ENCODE data around the gene RAB31. TPM values are rescaled to one million over a fixed set of nuclear protein-coding genes. Genes with fewer than 3 reads are reported as not detected.

Gene RAB31
- total and polyA plus RNA-seq, 2 of the 13 experiments (the other 11 are each of a cell fraction or from before 2014, with no cell fraction given): 1.1 to 1.7 TPM

GRCh38 chr18:9849407-9850283 is 141.5 kb downstream of the RAB31 start:
- Histone ChIP-seq H3K27ac (ENCODE audit: extremely low read length, insufficient read depth, low read length) (no peak overlapping the region), H3K79me2 (ENCODE audit: insufficient read depth, low read length) (no peaks in the 10 kb centered on the region), H3K36me3 (replicated peaks in 1 of 2; ENCODE audit: control insufficient read depth in 1 of 2, insufficient read depth in 2 of 2, low read length in 2 of 2) (no peaks in the 10 kb centered on the region), H3K4me1 (ENCODE audit: insufficient read depth, low read length) (peaks cover 8% of the 10 kb centered on the region), H3K9me3 (ENCODE audit: low read length) (peaks cover 8% of the 10 kb centered on the region), H2AFZ (ENCODE audit: low read length) (no peak overlapping the region), H4K20me1 (ENCODE audit: insufficient read depth, low read length) (no peaks in the 10 kb centered on the region), H3K9ac (ENCODE audit: insufficient read depth, low read depth, low read length) (no peak overlapping the region), H3K4me2 (ENCODE audit: low read depth, low read length) (no peak overlapping the region), H3K4me3 (replicated peaks in 1 of 3; ENCODE audit: insufficient read depth in 1 of 3, low read depth in 2 of 3, low read length in 3 of 3) (no peak overlapping the region), H3K27me3 (ENCODE audit: control insufficient read depth in 1 of 2, insufficient read depth in 2 of 2, low read length in 2 of 2) (no peaks in the 10 kb centered on the region; a peak in 1 of 5 replicates)
- intact Hi-C loops (cut with micrococcal nuclease; ENCODE audit: unreplicated experiment) (no loop called here), in situ Hi-C loops (cut with HindIII; ENCODE audit: extremely low pct_ligation_motif_present, low pct_unique_long_range_greater_than_20kb) (no loop called here)
- WGBS (ENCODE audit: low lambda C conversion rate): 75% methylated on average over 18 of the region's 18 CpGs
- ChIA-PET CTCF (ENCODE audit: low intra/inter-chr PET ratio, low total read pairs) (no interaction called here), POLR2A (interaction anchor here (1.4 kb wide), 1 partner anchor 47 kb away, joined by 3 read pairs; no protein-coding TSS in a partner anchor)
- ATAC-seq: no peak
- no peak for DNase-seq (ENCODE audit: low spot score)
- FAIRE-seq: no peak
- no TSS peak for BruUV-seq (replicated peaks)
- TF ChIP-seq PAF1 (CRISPR knock-in tag; IDR thresholded peaks at IDR 0.05): no peak
- no peak for TF ChIP-seq ZNF660 (CRISPR knock-in tag; IDR thresholded peaks at IDR 0.05; ENCODE audit: borderline replicate concordance, low read depth)
- no peak for TF ChIP-seq DRAP1 (CRISPR knock-in tag; IDR thresholded peaks at IDR 0.05)
- TF ChIP-seq ZNF224 (CRISPR knock-in tag; IDR thresholded peaks at IDR 0.05): no peak
- TF ChIP-seq MEF2D (CRISPR knock-in tag; IDR thresholded peaks at IDR 0.05): no peak
- TF ChIP-seq ZC3H4 (CRISPR knock-in tag; IDR thresholded peaks at IDR 0.05; ENCODE audit: borderline replicate concordance): no peak
- no peak for TF ChIP-seq ATF5 (CRISPR knock-in tag; IDR thresholded peaks at IDR 0.05; ENCODE audit: low read depth)
- TF ChIP-seq ZNF282 (IDR thresholded peaks at IDR 0.05; ENCODE audit: partially characterized antibody): no peak
- TF ChIP-seq GATAD1 (CRISPR knock-in tag; IDR thresholded peaks at IDR 0.05): no peak
- TF ChIP-seq ZNF235 (CRISPR knock-in tag; IDR thresholded peaks at IDR 0.05; ENCODE audit: borderline replicate concordance): no peak
- TF ChIP-seq CEBPZ (IDR thresholded peaks at IDR 0.05; ENCODE audit: low read length): no peak
- no peak for TF ChIP-seq ZNF513 (CRISPR knock-in tag; conservative IDR thresholded peaks at IDR 0.05)
- no peak for TF ChIP-seq ARID3A (IDR thresholded peaks at IDR 0.05; ENCODE audit: low read depth, low read length)
- TF ChIP-seq TBX2 (CRISPR knock-in tag; IDR thresholded peaks at IDR 0.05; ENCODE audit: borderline replicate concordance): no peak
- no peak for TF ChIP-seq NR1H2 (CRISPR knock-in tag; IDR thresholded peaks at IDR 0.05; ENCODE audit: borderline replicate concordance, low read depth)
- TF ChIP-seq MED13 (CRISPR knock-in tag; IDR thresholded peaks at IDR 0.05): no peak
- TF ChIP-seq MIXL1 (CRISPR knock-in tag; IDR thresholded peaks at IDR 0.05): no peak
